Muscle of back (tissue), 11 donors: ENCODE data around the gene DGKD. TPM values are rescaled to one million over a fixed set of nuclear protein-coding genes. Genes with fewer than 3 reads are reported as not detected.

Source experiments
- DNase-seq, 3 donors: peaks; one replicate each; pipeline versions ENCODE4 v3.0.0 to v3.0.0-alpha.2; 2013
- polyA plus RNA-seq, 10 donors: library from polyadenylated mRNA; unstranded; fragments of 120-200 nt; gene quantifications; one replicate each; pipeline ENCODE4 v1.2.1, GENCODE V29; 2013; ENCODE audit not compliant: insufficient read length in 10 of 10

The DGKD gene
- polyA plus RNA-seq, 10 donors: 19.5 to 35.6 (median 22.8) TPM

- DNase-seq: no peak
These were observed 56.0 kb downstream of the DGKD start for GRCh38 chr2:233410196-233410760.

GRCh38 chr2:233411162-233411561 is 56.9 kb downstream of the DGKD start:
- no peak for DNase-seq

GRCh38 chr2:233412405-233412804 is 58.1 kb downstream of the DGKD start:
- no peak for DNase-seq

- no peak for DNase-seq
These were observed 58.8 kb downstream of the DGKD start for GRCh38 chr2:233413046-233413445.

- peak in 1 of 3 donors; percentile 42 for DNase-seq
These were observed 59.4 kb downstream of the DGKD start for GRCh38 chr2:233413559-233414272.

- DNase-seq: no peak
These were observed 60.0 kb downstream of the DGKD start for GRCh38 chr2:233414273-233414654.

GRCh38 chr2:233414777-233415570 is 60.7 kb downstream of the DGKD start:
- DNase-seq: no peak

GRCh38 chr2:233416199-233416598 is 61.9 kb downstream of the DGKD start:
- no peak for DNase-seq

GRCh38 chr2:233416706-233417105 is 62.4 kb downstream of the DGKD start:
- no peak for DNase-seq

- DNase-seq: no peak
These were observed 63.0 kb downstream of the DGKD start for GRCh38 chr2:233417282-233417681.

- no peak for DNase-seq
These were observed 63.9 kb downstream of the DGKD start for GRCh38 chr2:233418052-233418760.

- DNase-seq: peak in 2 of 3 donors; percentile 52 to 73
These were observed 64.7 kb downstream of the DGKD start for GRCh38 chr2:233418761-233419546.

- DNase-seq: peak in 1 of 3 donors; percentile 57
These were observed 65.5 kb downstream of the DGKD start for GRCh38 chr2:233419602-233420391.

GRCh38 chr2:233421091-233421816 is 67.0 kb downstream of the DGKD start:
- DNase-seq: no peak

- no peak for DNase-seq
These were observed 67.9 kb downstream of the DGKD start for GRCh38 chr2:233422050-233422639.

- DNase-seq: no peak
These were observed 68.6 kb downstream of the DGKD start for GRCh38 chr2:233422649-233423551.

- no peak for DNase-seq
These were observed 69.2 kb downstream of the DGKD start for GRCh38 chr2:233423552-233423860.

GRCh38 chr2:233424154-233424951 is 70.1 kb downstream of the DGKD start:
- DNase-seq: no peak
